ENCODE data around the gene FAM135A. TPM values are rescaled to one million over a fixed set of nuclear protein-coding genes. Genes with fewer than 3 reads are reported as not detected.

Gene FAM135A
- total RNA-seq, result 10 to 100 TPM; 25.8 to 34.0 TPM
- polyA plus RNA-seq (2013, experiment 1 of 2), result 24.2 TPM
- polyA plus RNA-seq (2013, experiment 2 of 2), result 19.7 TPM
- long read RNA-seq, experiment 1, partial matches to known transcripts, result 1 of 8 reads
- long read RNA-seq, experiment 1, other reads (novel, unspliced or antisense), result 7 of 8 reads
- long read RNA-seq, experiment 2, full-length matches to known transcripts, result 1 of 32 reads
- long read RNA-seq, experiment 2, partial matches to known transcripts, result 10 of 32 reads
- long read RNA-seq, experiment 2, other reads (novel, unspliced or antisense), result 21 of 32 reads
- long read RNA-seq, experiment 3, full-length matches to known transcripts, result 2 of 66 reads
- long read RNA-seq, experiment 3, partial matches to known transcripts, result 19 of 66 reads
- long read RNA-seq, experiment 3, other reads (novel, unspliced or antisense), result 45 of 66 reads
- long read RNA-seq, experiment 4, partial matches to known transcripts, result 3 of 8 reads
- long read RNA-seq, experiment 4, other reads (novel, unspliced or antisense), result 5 of 8 reads

DNA sequence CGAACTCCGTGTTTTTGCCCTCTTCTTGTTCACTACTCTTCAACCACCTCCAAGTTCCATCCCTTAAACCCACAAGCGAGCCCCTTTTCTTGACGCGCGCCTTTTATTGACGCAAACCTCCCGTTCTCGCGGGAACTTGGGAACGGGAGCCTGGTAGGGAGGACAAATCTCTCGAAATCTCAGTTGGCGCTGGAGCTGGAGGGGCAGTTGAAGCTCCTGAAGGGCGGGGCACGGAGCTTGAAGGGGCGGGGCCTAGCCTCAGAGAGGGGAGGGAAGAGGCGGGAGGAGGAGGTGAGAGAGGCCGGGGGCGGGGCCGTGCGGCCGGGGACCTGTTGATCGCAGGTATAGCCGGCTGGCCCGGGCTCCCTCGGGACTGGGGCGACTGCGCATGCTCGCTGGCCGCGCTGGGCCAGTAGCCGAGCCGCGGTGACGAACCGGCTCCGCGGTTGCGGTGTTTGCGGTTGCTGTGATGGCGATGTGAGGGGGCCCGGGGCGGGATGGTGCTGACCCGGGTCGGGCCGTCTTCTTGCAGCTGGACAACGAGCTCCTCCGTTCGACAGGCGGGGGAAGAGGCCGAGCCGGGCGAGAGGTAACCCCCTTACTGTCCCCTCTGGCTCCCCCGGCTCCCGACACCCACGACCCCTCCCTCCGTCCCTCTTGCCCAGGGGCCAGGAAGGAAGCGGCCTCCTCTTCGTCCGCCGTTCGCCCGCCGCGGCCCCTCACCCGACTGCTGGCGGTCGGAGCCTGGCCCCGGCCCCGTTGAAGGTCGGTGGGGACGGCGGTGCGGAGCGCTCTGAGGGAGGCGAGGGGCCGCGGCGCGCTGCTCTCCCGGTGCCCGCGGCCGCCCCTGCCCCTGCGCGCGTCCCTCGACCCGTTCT lies at the start of gene FAM135A:
Gene FAM135A (plus strand): TSS at position 395 of the 878 bp plus-strand sequence. CDS start 14,835 bp downstream, outside the sequence.
- Histone ChIP-seq H3K27me3 (ENCODE audit: control insufficient read depth, insufficient read depth, low read length, poor library complexity, severe bottlenecking) (peaks cover 5% of the 10 kb centered on the region), H3K9ac (ENCODE audit: extremely low read depth, low read length, poor library complexity, severe bottlenecking) (peak within 1 kb of the TSS; percentile 89), H3K9me3 (ENCODE audit: control insufficient read depth, low read length) (no peaks in the 10 kb centered on the region), H3K36me3 (ENCODE audit: control insufficient read depth, insufficient read depth, low read length) (peaks cover 9% of the 10 kb centered on the region), H3K4me1 (ENCODE audit: control insufficient read depth, insufficient read depth, low read length) (no peaks in the 10 kb centered on the region), H3K27ac (ENCODE audit: low read depth, low read length) (peak within 1 kb of the TSS; percentile 49), H3K4me3 (ENCODE audit: low read length) (peak within 1 kb of the TSS; percentile 94)
- Mint-ChIP-seq H3K4me3 (peak within 1 kb of the TSS; percentile 89), H3K27me3 (ENCODE audit: insufficient read depth) (peaks cover 3% of the 10 kb centered on the region), H3K9me3 (no peaks in the 10 kb centered on the region), H3K36me3 (ENCODE audit: low read depth) (peaks cover 8% of the 10 kb centered on the region), H3K27ac (peak within 1 kb of the TSS; percentile 97), H3K4me1 (peaks cover 7% of the 10 kb centered on the region)
- TF ChIP-seq, protein P1, sequence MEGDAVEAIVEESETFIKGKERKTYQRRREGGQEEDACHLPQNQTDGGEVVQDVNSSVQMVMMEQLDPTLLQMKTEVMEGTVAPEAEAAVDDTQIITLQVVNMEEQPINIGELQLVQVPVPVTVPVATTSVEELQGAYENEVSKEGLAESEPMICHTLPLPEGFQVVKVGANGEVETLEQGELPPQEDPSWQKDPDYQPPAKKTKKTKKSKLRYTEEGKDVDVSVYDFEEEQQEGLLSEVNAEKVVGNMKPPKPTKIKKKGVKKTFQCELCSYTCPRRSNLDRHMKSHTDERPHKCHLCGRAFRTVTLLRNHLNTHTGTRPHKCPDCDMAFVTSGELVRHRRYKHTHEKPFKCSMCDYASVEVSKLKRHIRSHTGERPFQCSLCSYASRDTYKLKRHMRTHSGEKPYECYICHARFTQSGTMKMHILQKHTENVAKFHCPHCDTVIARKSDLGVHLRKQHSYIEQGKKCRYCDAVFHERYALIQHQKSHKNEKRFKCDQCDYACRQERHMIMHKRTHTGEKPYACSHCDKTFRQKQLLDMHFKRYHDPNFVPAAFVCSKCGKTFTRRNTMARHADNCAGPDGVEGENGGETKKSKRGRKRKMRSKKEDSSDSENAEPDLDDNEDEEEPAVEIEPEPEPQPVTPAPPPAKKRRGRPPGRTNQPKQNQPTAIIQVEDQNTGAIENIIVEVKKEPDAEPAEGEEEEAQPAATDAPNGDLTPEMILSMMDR (conservative IDR thresholded peaks at IDR 0.05), result no peak
- WGBS, 2 experiments (ENCODE audit: insufficient coverage in 1 of 2, insufficient read length in 1 of 2), result 0% methylated on average over 5 to 89 of the region's 89 CpGs
- peak; percentile 100 for DNase-seq

DNA sequence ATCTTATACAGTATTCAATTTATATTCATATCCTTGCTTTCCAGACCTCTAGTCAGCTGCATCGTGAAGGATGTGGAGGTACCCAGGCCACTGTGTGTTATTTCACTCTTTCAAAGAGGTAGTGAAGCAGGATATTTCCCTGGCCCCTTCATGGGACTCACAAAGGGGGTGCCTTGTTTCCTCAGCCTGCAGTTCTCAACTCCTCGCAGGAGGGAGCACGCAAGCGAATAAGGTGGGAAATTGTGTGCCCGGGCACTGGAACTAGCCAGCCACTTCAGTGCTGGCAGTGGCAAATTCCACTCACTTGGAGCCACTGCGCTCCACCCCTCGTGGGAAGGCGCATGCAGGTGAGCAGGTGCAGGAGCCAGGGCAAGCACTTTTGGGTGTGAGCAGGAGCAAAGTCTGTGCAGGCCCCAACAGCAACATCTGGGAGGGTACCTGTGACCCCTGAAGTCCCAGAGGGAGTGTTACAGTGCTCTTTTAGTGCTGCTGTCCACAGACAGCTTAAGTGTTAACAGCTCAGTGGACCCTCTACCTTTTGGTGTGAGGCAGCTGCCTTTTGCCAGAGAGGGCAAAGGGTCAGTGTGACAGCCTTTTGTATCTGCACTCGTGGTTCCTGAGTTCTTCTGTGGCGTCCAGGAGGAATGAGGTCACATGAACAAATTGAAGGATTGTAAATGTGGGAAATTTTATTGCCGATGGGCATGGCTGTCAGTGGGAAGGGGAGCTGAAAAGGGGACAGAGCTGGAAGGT lies 49.4 kb upstream of the FAM135A start:
- TF ChIP-seq, protein P1 (conservative IDR thresholded peaks at IDR 0.05), result no peak
- peaks cover 4% of the 10 kb centered on the region for H3K4me1 ChIP-seq (ENCODE audit: control insufficient read depth, insufficient read depth, low read length)
- H3K27ac Mint-ChIP-seq, result peak overlapping the region; percentile 41
- H3K27me3 Mint-ChIP-seq (ENCODE audit: insufficient read depth), result no peaks in the 10 kb centered on the region
- no peaks in the 10 kb centered on the region for H3K9me3 ChIP-seq (ENCODE audit: control insufficient read depth, low read length)
- WGBS, 2 experiments (ENCODE audit: insufficient coverage in 1 of 2, insufficient read length in 1 of 2), result 85 to 93% methylated on average over 9 to 11 of the region's 11 CpGs
- no peak for DNase-seq
- H3K9me3 Mint-ChIP-seq, result no peaks in the 10 kb centered on the region
- no peak overlapping the region for H3K27ac ChIP-seq (ENCODE audit: low read depth, low read length)
- no peak overlapping the region for H3K9ac ChIP-seq (ENCODE audit: extremely low read depth, low read length, poor library complexity, severe bottlenecking)
- no peak overlapping the region for H3K4me3 ChIP-seq (ENCODE audit: low read length)
- H3K4me3 Mint-ChIP-seq, result no peak overlapping the region
- peaks cover 4% of the 10 kb centered on the region for H3K4me1 Mint-ChIP-seq
- no peaks in the 10 kb centered on the region for H3K36me3 Mint-ChIP-seq (ENCODE audit: low read depth)
- H3K27me3 ChIP-seq (ENCODE audit: control insufficient read depth, insufficient read depth, low read length, poor library complexity, severe bottlenecking), result peaks cover 5% of the 10 kb centered on the region
- no peaks in the 10 kb centered on the region for H3K36me3 ChIP-seq (ENCODE audit: control insufficient read depth, insufficient read depth, low read length)

Data from endodermal cell (in vitro differentiated cells).